ENCODE data around the gene SMG9.

Gene SMG9

GRCh38 chr19:43715776-43716175, 39.0 kb downstream of the SMG9 start, which contains the start of gene IRGC:
IRGC (plus strand) TSS chr19:43716076; CDS start chr19:43718559, 2,483 bp downstream.
- Histone ChIP-seq H3K9me3 (ENCODE audit: control insufficient read depth, low read length) (no peaks in the 10 kb centered on the region), H3K36me3 (ENCODE audit: control insufficient read depth, insufficient read depth, low read length) (no peaks in the 10 kb centered on the region), H3K27ac (ENCODE audit: insufficient read depth, low read depth, low read length, poor library complexity, severe bottlenecking) (no peak within 1 kb of the TSS), H3K4me1 (ENCODE audit: control insufficient read depth, insufficient read depth, low read length) (no peaks in the 10 kb centered on the region), H3K4me3 (ENCODE audit: insufficient read depth, low read depth, low read length) (no peak within 1 kb of the TSS), H3K27me3 (ENCODE audit: control insufficient read depth, insufficient read depth, low read length, poor library complexity, severe bottlenecking) (no peaks in the 10 kb centered on the region)
- WGBS, 2 experiments = 78 to 86% methylated on average over 4 of the region's 4 CpGs

DNA sequence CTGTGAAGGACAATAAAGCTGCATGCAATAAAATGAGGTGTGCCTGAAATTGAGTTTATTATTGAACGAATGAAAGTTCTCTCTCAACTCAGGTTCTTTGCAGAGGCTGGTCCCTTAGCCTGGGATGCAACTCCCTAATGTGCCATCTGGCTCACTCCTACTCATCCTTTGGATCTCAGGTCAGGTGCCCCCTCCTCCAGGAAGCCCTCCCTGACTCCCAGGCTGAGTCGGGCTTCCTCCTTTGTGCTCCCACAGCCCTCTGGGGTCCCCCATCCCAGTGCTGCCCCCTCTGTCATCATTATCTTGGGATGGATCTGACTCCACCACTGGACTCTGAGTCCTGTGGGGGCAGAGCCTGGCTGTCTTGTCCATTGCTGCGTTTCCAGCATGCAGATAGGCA, 41.6 kb downstream of the SMG9 start:
- H3K36me3 ChIP-seq (ENCODE audit: control insufficient read depth, insufficient read depth, low read length) = no peaks in the 10 kb centered on the region
- H3K4me3 ChIP-seq (ENCODE audit: insufficient read depth, low read depth, low read length) = no peak overlapping the region
- H3K4me1 ChIP-seq (ENCODE audit: control insufficient read depth, insufficient read depth, low read length) = no peaks in the 10 kb centered on the region
- H3K27ac ChIP-seq (ENCODE audit: insufficient read depth, low read depth, low read length, poor library complexity, severe bottlenecking) = no peak overlapping the region
- no peaks in the 10 kb centered on the region for H3K9me3 ChIP-seq (ENCODE audit: control insufficient read depth, low read length)
- H3K27me3 ChIP-seq (ENCODE audit: control insufficient read depth, insufficient read depth, low read length, poor library complexity, severe bottlenecking) = no peaks in the 10 kb centered on the region
- 87 to 93% methylated on average over 3 of the region's 3 CpGs for WGBS, 2 experiments

DNA sequence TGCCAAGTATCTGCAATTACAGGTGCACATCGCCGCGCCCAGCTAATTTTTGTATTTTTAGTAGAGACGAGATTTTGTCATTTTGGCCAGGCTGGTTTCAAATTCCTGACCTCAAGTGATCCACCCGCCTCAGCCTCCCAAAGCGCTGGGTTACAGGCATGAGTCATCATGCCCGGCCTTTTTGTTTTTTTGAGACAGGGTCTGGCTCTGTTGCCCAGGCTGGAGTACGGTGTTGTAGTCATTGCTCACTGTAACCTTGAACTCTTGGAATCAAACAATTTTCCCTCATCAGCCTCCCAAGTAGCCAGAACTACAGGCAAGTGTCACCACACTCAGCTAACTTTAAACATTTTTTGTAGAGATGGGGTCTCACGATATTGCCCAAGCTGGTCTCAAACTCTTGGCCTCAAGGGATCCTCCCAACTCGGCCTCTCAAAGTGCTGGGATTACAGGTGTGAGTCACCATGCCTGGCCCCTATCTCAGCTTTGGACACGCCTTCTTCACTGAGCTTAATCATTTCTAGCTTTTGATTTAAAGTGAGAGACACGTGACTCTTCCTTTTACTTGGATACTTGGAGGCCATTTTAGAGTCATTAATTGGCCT, 42.9 kb downstream of the SMG9 start:
- no peak overlapping the region for H3K4me3 ChIP-seq (ENCODE audit: insufficient read depth, low read depth, low read length)
- H3K9me3 ChIP-seq (ENCODE audit: control insufficient read depth, low read length) = no peaks in the 10 kb centered on the region
- H3K36me3 ChIP-seq (ENCODE audit: control insufficient read depth, insufficient read depth, low read length) = no peaks in the 10 kb centered on the region
- no peak overlapping the region for H3K27ac ChIP-seq (ENCODE audit: insufficient read depth, low read depth, low read length, poor library complexity, severe bottlenecking)
- no peaks in the 10 kb centered on the region for H3K27me3 ChIP-seq (ENCODE audit: control insufficient read depth, insufficient read depth, low read length, poor library complexity, severe bottlenecking)
- no peaks in the 10 kb centered on the region for H3K4me1 ChIP-seq (ENCODE audit: control insufficient read depth, insufficient read depth, low read length)
- WGBS, 2 experiments = 89 to 92% methylated on average over 12 of the region's 12 CpGs

- WGBS, 2 experiments = 46 to 50% methylated on average over 2 of the region's 2 CpGs
- Histone ChIP-seq H3K27me3 (ENCODE audit: control insufficient read depth, insufficient read depth, low read length, poor library complexity, severe bottlenecking) (no peaks in the 10 kb centered on the region), H3K4me1 (ENCODE audit: control insufficient read depth, insufficient read depth, low read length) (no peaks in the 10 kb centered on the region), H3K27ac (ENCODE audit: insufficient read depth, low read depth, low read length, poor library complexity, severe bottlenecking) (no peak overlapping the region), H3K4me3 (ENCODE audit: insufficient read depth, low read depth, low read length) (no peak overlapping the region), H3K36me3 (ENCODE audit: control insufficient read depth, insufficient read depth, low read length) (no peaks in the 10 kb centered on the region), H3K9me3 (ENCODE audit: control insufficient read depth, low read length) (no peaks in the 10 kb centered on the region)
Observed at GRCh38 chr19:43708716-43709115, 46.0 kb downstream of the SMG9 start.

DNA sequence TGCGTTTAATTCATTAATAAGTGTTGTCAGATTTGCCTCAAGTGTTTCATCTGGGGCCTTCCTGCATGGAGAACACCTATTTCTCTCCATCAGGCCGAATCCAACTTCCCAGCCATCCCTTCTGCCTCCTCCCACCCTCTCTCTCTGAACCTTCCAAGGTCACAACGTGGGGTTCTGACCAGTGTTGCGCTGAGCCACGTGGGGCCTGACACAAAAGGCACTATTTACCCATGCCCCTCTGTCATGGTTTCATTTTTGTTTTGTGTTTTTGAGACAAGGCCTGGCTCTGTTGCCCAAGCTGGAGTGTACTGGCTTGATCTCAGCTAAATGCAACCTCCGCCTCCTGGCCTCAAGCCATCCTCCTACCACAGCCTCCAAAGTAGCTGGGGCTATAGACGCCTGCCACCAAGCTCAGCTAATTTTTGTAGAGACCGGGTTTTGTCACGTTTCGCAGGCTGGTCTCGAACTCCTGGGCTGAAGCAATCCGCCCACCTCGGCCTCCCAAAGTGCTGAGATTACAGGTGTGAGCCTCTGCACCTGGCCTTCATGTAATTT, 47.5 kb downstream of the SMG9 start:
- H3K27me3 ChIP-seq (ENCODE audit: control insufficient read depth, insufficient read depth, low read length, poor library complexity, severe bottlenecking) = no peaks in the 10 kb centered on the region
- no peaks in the 10 kb centered on the region for H3K36me3 ChIP-seq (ENCODE audit: control insufficient read depth, insufficient read depth, low read length)
- H3K27ac ChIP-seq (ENCODE audit: insufficient read depth, low read depth, low read length, poor library complexity, severe bottlenecking) = no peak overlapping the region
- H3K4me3 ChIP-seq (ENCODE audit: insufficient read depth, low read depth, low read length) = no peak overlapping the region
- 81 to 85% methylated on average over 13 of the region's 13 CpGs for WGBS, 2 experiments
- no peaks in the 10 kb centered on the region for H3K9me3 ChIP-seq (ENCODE audit: control insufficient read depth, low read length)
- peaks cover 4% of the 10 kb centered on the region for H3K4me1 ChIP-seq (ENCODE audit: control insufficient read depth, insufficient read depth, low read length)

DNA sequence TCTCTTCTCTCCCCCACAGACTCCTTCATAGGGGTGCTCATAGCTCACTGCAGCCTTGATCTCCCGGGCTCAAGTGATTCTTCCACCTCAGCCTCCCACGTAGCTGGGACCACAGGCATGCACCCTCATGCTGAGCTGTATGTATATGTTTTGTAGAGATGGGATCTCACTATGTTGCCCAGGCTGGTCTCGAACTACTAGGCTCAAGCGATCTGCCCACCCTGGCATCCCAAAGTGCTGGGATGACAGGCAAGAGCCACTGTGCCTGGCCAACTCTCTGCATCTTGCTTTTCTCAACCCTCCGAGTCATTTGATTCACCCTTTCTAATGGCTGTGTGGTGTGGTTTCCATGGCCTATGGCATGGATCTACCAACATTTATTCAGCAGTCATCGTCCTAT, 49.0 kb downstream of the SMG9 start:
- Histone ChIP-seq H3K4me1 (ENCODE audit: control insufficient read depth, insufficient read depth, low read length) (peaks cover 4% of the 10 kb centered on the region), H3K36me3 (ENCODE audit: control insufficient read depth, insufficient read depth, low read length) (no peaks in the 10 kb centered on the region), H3K4me3 (ENCODE audit: insufficient read depth, low read depth, low read length) (no peak overlapping the region), H3K9me3 (ENCODE audit: control insufficient read depth, low read length) (no peaks in the 10 kb centered on the region), H3K27me3 (ENCODE audit: control insufficient read depth, insufficient read depth, low read length, poor library complexity, severe bottlenecking) (no peaks in the 10 kb centered on the region), H3K27ac (ENCODE audit: insufficient read depth, low read depth, low read length, poor library complexity, severe bottlenecking) (no peak overlapping the region)
- 81 to 91% methylated on average over 5 to 6 of the region's 6 CpGs for WGBS, 2 experiments

GRCh38 chr19:43704002-43704705, 50.6 kb downstream of the SMG9 start:
- peaks cover 4% of the 10 kb centered on the region for H3K4me1 ChIP-seq (ENCODE audit: control insufficient read depth, insufficient read depth, low read length)
- no peak overlapping the region for H3K27ac ChIP-seq (ENCODE audit: insufficient read depth, low read depth, low read length, poor library complexity, severe bottlenecking)
- H3K4me3 ChIP-seq (ENCODE audit: insufficient read depth, low read depth, low read length) = no peak overlapping the region
- no peaks in the 10 kb centered on the region for H3K9me3 ChIP-seq (ENCODE audit: control insufficient read depth, low read length)
- 89 to 91% methylated on average over 7 of the region's 7 CpGs for WGBS, 2 experiments
- no peaks in the 10 kb centered on the region for H3K36me3 ChIP-seq (ENCODE audit: control insufficient read depth, insufficient read depth, low read length)
- peaks cover 4% of the 10 kb centered on the region for H3K27me3 ChIP-seq (ENCODE audit: control insufficient read depth, insufficient read depth, low read length, poor library complexity, severe bottlenecking)

DNA sequence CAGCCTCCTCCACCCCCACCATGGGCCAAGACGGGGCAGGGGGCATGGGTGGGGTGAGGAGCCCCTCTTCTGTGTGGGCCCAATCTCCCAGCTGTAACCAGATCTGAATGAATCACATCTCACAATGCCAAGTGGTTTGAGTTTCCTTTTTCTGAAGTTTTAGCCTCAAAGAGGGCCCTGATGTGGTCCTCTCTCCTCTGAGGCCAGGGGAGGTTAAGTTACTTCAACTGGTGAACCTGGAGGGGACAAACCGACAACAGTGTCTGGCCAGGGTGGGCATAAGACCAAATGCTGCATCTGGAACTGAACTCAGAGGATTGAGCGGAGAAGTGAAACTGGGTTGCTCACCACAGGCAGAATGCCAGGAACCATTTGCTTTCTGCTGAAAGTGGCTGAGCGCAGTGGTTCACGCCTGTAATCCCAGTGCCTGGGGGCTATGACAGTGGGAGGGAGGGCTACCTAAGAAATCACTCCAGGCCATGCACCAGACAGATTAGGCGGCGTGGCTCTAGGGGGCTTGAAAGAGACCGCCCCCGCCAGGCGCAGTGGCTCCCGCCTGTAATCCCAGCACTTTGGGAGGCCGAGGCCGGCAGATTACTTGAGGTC, 54.3 kb downstream of the SMG9 start:
- H3K4me3 ChIP-seq (ENCODE audit: insufficient read depth, low read depth, low read length) = no peak overlapping the region
- H3K36me3 ChIP-seq (ENCODE audit: control insufficient read depth, insufficient read depth, low read length) = no peaks in the 10 kb centered on the region

DNA sequence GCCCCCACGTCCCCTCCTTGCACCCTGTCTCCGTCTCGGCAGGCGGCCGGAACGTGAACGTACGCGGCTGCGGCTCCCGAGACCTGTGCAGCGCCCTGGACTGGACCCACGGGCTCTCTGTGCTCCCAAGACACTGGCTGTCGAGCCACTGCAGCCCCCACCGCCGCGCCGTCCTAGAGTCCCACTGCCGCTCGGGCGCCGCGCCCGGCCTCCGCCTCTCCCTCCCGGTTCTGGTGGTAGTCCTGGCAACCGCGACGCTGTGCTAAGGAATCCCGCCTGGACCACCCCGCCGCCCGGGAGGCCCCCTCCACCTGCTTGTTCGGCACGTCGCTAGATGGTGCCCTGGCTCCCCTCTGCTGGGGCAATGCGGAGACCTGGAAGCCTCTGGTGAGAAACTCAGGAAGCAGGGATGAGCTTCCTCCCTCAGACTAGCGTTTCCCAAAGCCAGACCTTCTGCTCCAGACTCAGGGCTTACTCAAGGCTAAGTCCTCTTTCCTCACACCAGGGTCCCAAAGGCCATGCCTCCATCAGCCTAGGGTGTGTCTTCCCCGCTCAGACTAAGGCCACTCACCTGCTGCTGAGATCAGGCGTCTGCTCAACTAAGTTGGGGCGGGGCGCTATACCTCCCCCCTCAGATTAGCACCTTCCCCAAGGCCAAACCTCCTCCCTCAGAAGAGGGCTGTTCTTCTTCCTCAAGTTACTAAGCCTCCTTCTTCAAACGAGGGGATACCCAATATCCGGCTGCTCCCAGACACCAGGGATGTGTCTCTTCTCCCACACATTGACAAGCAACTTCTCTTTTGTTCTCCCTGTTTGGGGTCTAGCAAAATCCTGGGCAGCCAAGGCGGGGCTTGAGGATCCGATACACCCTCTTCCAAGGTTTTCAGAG, 55.0 kb downstream of the SMG9 start:
- H3K27ac ChIP-seq (ENCODE audit: insufficient read depth, low read depth, low read length, poor library complexity, severe bottlenecking) = no peak overlapping the region
- H3K27me3 ChIP-seq (ENCODE audit: control insufficient read depth, insufficient read depth, low read length, poor library complexity, severe bottlenecking) = peaks cover 14% of the 10 kb centered on the region
- H3K4me1 ChIP-seq (ENCODE audit: control insufficient read depth, insufficient read depth, low read length) = peaks cover 4% of the 10 kb centered on the region
- H3K4me3 ChIP-seq (ENCODE audit: insufficient read depth, low read depth, low read length) = no peak overlapping the region
- 28 to 29% methylated on average over 46 of the region's 46 CpGs for WGBS, 2 experiments
- no peaks in the 10 kb centered on the region for H3K36me3 ChIP-seq (ENCODE audit: control insufficient read depth, insufficient read depth, low read length)
- no peaks in the 10 kb centered on the region for H3K9me3 ChIP-seq (ENCODE audit: control insufficient read depth, low read length)

More for the DNA sequence above, 54.3 kb downstream of the SMG9 start:
- H3K9me3 ChIP-seq (ENCODE audit: control insufficient read depth, low read length) = no peaks in the 10 kb centered on the region
- no peak overlapping the region for H3K27ac ChIP-seq (ENCODE audit: insufficient read depth, low read depth, low read length, poor library complexity, severe bottlenecking)
- H3K4me1 ChIP-seq (ENCODE audit: control insufficient read depth, insufficient read depth, low read length) = peaks cover 4% of the 10 kb centered on the region
- 91 to 92% methylated on average over 13 of the region's 13 CpGs for WGBS, 2 experiments
- peaks cover 14% of the 10 kb centered on the region for H3K27me3 ChIP-seq (ENCODE audit: control insufficient read depth, insufficient read depth, low read length, poor library complexity, severe bottlenecking)
